Activated CD4-positive, alpha-beta T cell treated with anti-CD3 and anti-CD28 coated beads for 4 hours (primary cell): ENCODE results near the gene DNAJC5G.

ENCODE experiments used
- DNase-seq, 2 donors: peaks; one replicate each; pipeline ENCODE4 v3.0.0-alpha.2; 2020

Gene DNAJC5G

GRCh38 chr2:27275211-27276150 lies at the start of gene DNAJC5G:
Gene DNAJC5G (plus strand): TSS chr2:27275433. CDS start chr2:27276729, 1,296 bp downstream.
- DNase-seq, result no peak

GRCh38 chr2:27225526-27225925 lies 49.7 kb upstream of the DNAJC5G start:
- no peak for DNase-seq

GRCh38 chr2:27227501-27227900 lies 47.7 kb upstream of the DNAJC5G start:
- DNase-seq, result no peak

- DNase-seq, result no peak
Measured at GRCh38 chr2:27231921-27232320, 43.3 kb upstream of the DNAJC5G start.

- DNase-seq, result no peak
Measured at GRCh38 chr2:27233341-27233740, 41.9 kb upstream of the DNAJC5G start.

- no peak for DNase-seq
Measured at GRCh38 chr2:27236136-27236535, 39.1 kb upstream of the DNAJC5G start.

- no peak for DNase-seq
Measured at GRCh38 chr2:27236626-27237025, 38.6 kb upstream of the DNAJC5G start.

- no peak for DNase-seq
Measured at GRCh38 chr2:27237341-27237945, 37.8 kb upstream of the DNAJC5G start.

- no peak for DNase-seq
Measured at GRCh38 chr2:27238976-27239375, 36.3 kb upstream of the DNAJC5G start.

GRCh38 chr2:27240406-27240805 lies 34.8 kb upstream of the DNAJC5G start:
- no peak for DNase-seq

- DNase-seq, result no peak
Measured at GRCh38 chr2:27241761-27242613, 33.2 kb upstream of the DNAJC5G start.

GRCh38 chr2:27242614-27242951 lies 32.6 kb upstream of the DNAJC5G start:
- no peak for DNase-seq

GRCh38 chr2:27243391-27244130 lies 31.7 kb upstream of the DNAJC5G start:
- no peak for DNase-seq

GRCh38 chr2:27245116-27245515 lies 30.1 kb upstream of the DNAJC5G start:
- DNase-seq, result no peak

GRCh38 chr2:27245626-27246025 lies 29.6 kb upstream of the DNAJC5G start:
- DNase-seq, result no peak

- no peak for DNase-seq
Measured at GRCh38 chr2:27247893-27248292, 27.3 kb upstream of the DNAJC5G start.

GRCh38 chr2:27249159-27249890 lies 25.9 kb upstream of the DNAJC5G start:
- DNase-seq, result no peak

GRCh38 chr2:27249891-27250651 lies 25.2 kb upstream of the DNAJC5G start:
- peak in 1 of 2 donors; percentile 37 for DNase-seq

GRCh38 chr2:27250652-27251379 lies 24.4 kb upstream of the DNAJC5G start:
- no peak for DNase-seq

- DNase-seq, result no peak
Measured at GRCh38 chr2:27251766-27252165, 23.5 kb upstream of the DNAJC5G start.
